Bronchial epithelial cell (primary cell): Measurements from ENCODE around the gene NFYA. TPM values are rescaled to one million over a fixed set of nuclear protein-coding genes. Genes with fewer than 3 reads are reported as not detected.

Source experiments
- DNase-seq: peaks from one replicate; pipeline ENCODE4 v3.0.0-alpha.2; 2010; ENCODE audit warnings: low read depth
- FAIRE-seq: peaks from 2 replicates; lab custom pipeline; 2011; peaks lifted over from hg19 to GRCh38; lab: Jason Lieb, UNC
- H3K27me3 ChIP-seq: 2 replicates; pipeline ENCODE4 v1.5.1; 2011; ENCODE audit warnings: low read length; ENCODE audit not compliant: control insufficient read depth, insufficient read depth
- H3K36me3 ChIP-seq: 2 replicates; pipeline ENCODE4 v1.5.1; 2011; ENCODE audit warnings: low read length; ENCODE audit not compliant: control insufficient read depth, insufficient read depth
- H3K4me3 ChIP-seq: 2 replicates; pipeline ENCODE4 v1.5.1; 2011; ENCODE audit warnings: mild to moderate bottlenecking, low read depth, low read length, control low read depth
- total RNA-seq: library from RNA; depleted of rRNA; stranded (reverse); fragments of >200 nt; gene quantifications from 2 replicates; pipeline ENCODE4 v1.2.1, GENCODE V29; 2014
- TF ChIP-seq, protein P1 (sequence below): IDR thresholded peaks from 2 replicates; pipeline ENCODE4 v1.5.1; 2011; ENCODE audit warnings: mild to moderate bottlenecking, moderate library complexity, low read length, control low read depth, inconsistent platforms; ENCODE audit not compliant: insufficient read depth, severe bottlenecking

The NFYA gene
- total RNA-seq, 1 donor from 2014 or later: 20.5 TPM

GRCh38 chr6:41080621-41081020, 7.8 kb downstream of the NFYA start:
- TF ChIP-seq, protein P1, sequence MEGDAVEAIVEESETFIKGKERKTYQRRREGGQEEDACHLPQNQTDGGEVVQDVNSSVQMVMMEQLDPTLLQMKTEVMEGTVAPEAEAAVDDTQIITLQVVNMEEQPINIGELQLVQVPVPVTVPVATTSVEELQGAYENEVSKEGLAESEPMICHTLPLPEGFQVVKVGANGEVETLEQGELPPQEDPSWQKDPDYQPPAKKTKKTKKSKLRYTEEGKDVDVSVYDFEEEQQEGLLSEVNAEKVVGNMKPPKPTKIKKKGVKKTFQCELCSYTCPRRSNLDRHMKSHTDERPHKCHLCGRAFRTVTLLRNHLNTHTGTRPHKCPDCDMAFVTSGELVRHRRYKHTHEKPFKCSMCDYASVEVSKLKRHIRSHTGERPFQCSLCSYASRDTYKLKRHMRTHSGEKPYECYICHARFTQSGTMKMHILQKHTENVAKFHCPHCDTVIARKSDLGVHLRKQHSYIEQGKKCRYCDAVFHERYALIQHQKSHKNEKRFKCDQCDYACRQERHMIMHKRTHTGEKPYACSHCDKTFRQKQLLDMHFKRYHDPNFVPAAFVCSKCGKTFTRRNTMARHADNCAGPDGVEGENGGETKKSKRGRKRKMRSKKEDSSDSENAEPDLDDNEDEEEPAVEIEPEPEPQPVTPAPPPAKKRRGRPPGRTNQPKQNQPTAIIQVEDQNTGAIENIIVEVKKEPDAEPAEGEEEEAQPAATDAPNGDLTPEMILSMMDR: no peak
- H3K4me3 ChIP-seq: no peak overlapping the region
- FAIRE-seq (no peak), DNase-seq (no peak)
- no peaks in the 10 kb centered on the region for H3K27me3 ChIP-seq
- peaks cover 13% of the 10 kb centered on the region for H3K36me3 ChIP-seq

DNA sequence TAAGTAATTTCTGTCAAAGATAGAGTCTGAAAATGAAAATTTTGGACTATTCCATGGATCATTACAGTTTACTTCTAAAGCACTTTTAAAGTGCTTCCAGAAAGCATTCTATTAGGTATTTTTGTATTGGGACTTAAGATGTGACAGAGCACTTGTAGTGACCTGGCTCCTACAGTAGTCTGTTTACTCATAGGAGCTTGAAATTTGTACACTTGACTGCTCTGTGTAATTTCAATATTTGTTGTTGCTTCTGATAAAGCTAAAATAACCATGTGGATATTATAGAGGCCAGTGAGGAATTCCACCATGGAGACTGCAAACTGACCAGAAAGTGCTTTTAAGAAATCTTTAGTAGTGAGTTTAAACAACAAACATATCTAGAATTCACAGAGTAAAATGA, 10.3 kb downstream of the NFYA start:
- Histone ChIP-seq H3K36me3 (peaks cover 15% of the 10 kb centered on the region), H3K27me3 (no peaks in the 10 kb centered on the region), H3K4me3 (no peak overlapping the region)
- DNase-seq: no peak
- TF ChIP-seq, protein P1: no peak
- no peak for FAIRE-seq

DNA sequence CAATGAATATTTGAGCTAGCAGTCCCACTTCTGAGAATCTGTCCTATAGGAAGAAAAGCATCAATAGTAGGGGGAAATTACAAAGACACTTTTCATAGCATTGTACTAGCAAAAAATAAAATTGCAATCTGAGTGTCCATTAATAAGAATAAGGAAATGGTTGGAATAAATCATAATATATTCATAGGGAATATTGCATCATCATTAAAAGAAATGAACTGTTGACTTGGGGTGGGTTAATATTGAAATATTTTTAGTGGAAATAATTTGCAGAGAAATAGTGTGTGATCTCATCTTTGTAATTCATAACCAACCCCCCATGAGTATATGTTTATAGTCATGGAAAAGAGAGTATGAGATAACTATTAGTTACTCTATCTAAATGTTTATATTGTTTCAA, 12.4 kb downstream of the NFYA start:
- Histone ChIP-seq H3K27me3 (no peaks in the 10 kb centered on the region), H3K36me3 (peaks cover 11% of the 10 kb centered on the region), H3K4me3 (no peak overlapping the region)
- no peak for DNase-seq
- TF ChIP-seq, protein P1: no peak
- FAIRE-seq: no peak

DNA sequence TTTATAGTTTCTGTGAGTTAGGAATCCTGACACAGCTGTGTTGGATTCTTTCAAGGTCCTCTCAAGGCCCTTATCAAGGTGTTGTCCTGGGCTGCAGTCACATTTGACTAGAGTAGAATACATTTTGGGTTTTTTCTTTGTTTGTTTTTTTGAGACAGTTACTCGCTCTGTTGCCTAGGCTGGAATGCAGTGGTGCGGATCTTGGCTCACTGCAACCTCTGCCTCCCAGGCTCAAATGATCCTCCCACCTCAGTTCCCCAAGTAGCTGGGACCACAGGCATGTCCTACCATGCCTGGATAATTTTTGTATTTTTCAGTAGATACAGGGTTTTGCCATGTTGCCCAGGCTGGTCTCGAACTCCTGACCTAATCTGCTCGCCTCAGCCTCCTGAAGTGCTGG, 15.7 kb downstream of the NFYA start:
- DNase-seq (no peak), FAIRE-seq (no peak)
- H3K4me3 ChIP-seq: no peak overlapping the region
- H3K27me3 ChIP-seq: no peaks in the 10 kb centered on the region
- H3K36me3 ChIP-seq: peaks cover 19% of the 10 kb centered on the region
- TF ChIP-seq, protein P1: no peak

- no peak for FAIRE-seq
- no peak for DNase-seq
- H3K4me3 ChIP-seq: no peak overlapping the region
- H3K36me3 ChIP-seq: peaks cover 27% of the 10 kb centered on the region
- TF ChIP-seq, protein P1: no peak
- H3K27me3 ChIP-seq: no peaks in the 10 kb centered on the region
These were observed 18.3 kb downstream of the NFYA start for GRCh38 chr6:41090841-41091761.
